ENCODE results near the gene WSB2. TPM values are rescaled to one million over a fixed set of nuclear protein-coding genes. Genes with fewer than 3 reads are reported as not detected.
A peak's percentile ranks its signal among the peaks of the same experiment; 100 is the strongest.

Gene WSB2
- total and polyA plus RNA-seq, 4 donors: 41.1 to 97.3 (median 69.3) TPM

- H3K27me3 ChIP-seq (ENCODE audit: control insufficient read depth in 1 of 2, insufficient read depth in 2 of 2, low read length in 1 of 2): no peaks in the 10 kb centered on the region
- no peaks in the 10 kb centered on the region for H3K36me3 ChIP-seq (ENCODE audit: control insufficient read depth in 1 of 2, insufficient read depth in 2 of 2, low read length in 1 of 2)
- ATAC-seq (ENCODE audit: low FRiP score): no peak
- H3K4me3 ChIP-seq (ENCODE audit: low read length in 2 of 2): no peak overlapping the region
- no peaks in the 10 kb centered on the region for H3K9me3 ChIP-seq (ENCODE audit: control insufficient read depth, low read length)
- peak overlapping the region in 1 of 2 donors; percentile 24 for H3K27ac ChIP-seq (ENCODE audit: low read depth in 1 of 2, low read length in 2 of 2)
- intact Hi-C loops (cut with DNase I): loop anchor here (5.0 to 10.0 kb wide), 2 partner anchors 42 to 316 kb away; partner anchors contain the start of genes RFC5 (in 1 of the 2), SUDS3 (in 1 of the 2) and TAOK3 (in 1 of the 2)
- no peaks in the 10 kb centered on the region for H3K4me1 ChIP-seq (ENCODE audit: control insufficient read depth in 1 of 2, insufficient read depth in 2 of 2, low read length in 2 of 2)
- 81 to 84% methylated on average over 8 of the region's 8 CpGs for WGBS, 2 donors
- peak in 1 of 2 donors; percentile 36 for DNase-seq
Measured at GRCh38 chr12:118058881-118059280, 2.1 kb downstream of the WSB2 start.

DNA sequence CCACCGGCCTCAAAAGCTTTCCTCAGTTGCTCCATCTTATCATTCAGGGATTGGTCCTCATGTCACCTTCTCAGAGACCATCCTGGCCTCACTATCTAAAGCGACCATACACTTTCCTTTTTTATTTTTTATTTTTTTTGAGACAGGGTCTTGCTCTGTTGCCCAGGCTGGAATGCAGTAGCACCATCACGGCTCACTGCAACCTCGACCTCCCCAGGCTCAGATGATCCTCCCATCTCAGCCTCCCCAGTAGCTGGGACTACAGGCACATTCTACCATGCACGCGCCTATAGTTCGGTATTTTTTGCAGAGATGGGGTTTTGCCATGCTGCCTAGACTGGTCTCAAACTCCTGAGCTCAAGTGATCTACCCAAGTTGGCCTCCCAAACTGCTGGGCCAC is 2.8 kb downstream of the WSB2 start:
- Histone ChIP-seq H3K4me3 (ENCODE audit: low read length in 2 of 2) (no peak overlapping the region), H3K27ac (ENCODE audit: low read depth in 1 of 2, low read length in 2 of 2) (no peak overlapping the region), H3K9me3 (ENCODE audit: control insufficient read depth, low read length) (no peaks in the 10 kb centered on the region), H3K4me1 (ENCODE audit: control insufficient read depth in 1 of 2, insufficient read depth in 2 of 2, low read length in 2 of 2) (no peaks in the 10 kb centered on the region), H3K36me3 (ENCODE audit: control insufficient read depth in 1 of 2, insufficient read depth in 2 of 2, low read length in 1 of 2) (no peaks in the 10 kb centered on the region), H3K27me3 (ENCODE audit: control insufficient read depth in 1 of 2, insufficient read depth in 2 of 2, low read length in 1 of 2) (no peaks in the 10 kb centered on the region)
- 94 to 95% methylated on average over 7 of the region's 7 CpGs for WGBS, 2 donors
- intact Hi-C loops (cut with DNase I): loop anchor here (5.0 to 10.0 kb wide), 2 partner anchors 41 to 317 kb away; partner anchors contain the start of genes RFC5 (in 1 of the 2), SUDS3 (in 1 of the 2) and TAOK3 (in 1 of the 2)
- ATAC-seq (ENCODE audit: low FRiP score) (no peak), DNase-seq (no peak)

DNA sequence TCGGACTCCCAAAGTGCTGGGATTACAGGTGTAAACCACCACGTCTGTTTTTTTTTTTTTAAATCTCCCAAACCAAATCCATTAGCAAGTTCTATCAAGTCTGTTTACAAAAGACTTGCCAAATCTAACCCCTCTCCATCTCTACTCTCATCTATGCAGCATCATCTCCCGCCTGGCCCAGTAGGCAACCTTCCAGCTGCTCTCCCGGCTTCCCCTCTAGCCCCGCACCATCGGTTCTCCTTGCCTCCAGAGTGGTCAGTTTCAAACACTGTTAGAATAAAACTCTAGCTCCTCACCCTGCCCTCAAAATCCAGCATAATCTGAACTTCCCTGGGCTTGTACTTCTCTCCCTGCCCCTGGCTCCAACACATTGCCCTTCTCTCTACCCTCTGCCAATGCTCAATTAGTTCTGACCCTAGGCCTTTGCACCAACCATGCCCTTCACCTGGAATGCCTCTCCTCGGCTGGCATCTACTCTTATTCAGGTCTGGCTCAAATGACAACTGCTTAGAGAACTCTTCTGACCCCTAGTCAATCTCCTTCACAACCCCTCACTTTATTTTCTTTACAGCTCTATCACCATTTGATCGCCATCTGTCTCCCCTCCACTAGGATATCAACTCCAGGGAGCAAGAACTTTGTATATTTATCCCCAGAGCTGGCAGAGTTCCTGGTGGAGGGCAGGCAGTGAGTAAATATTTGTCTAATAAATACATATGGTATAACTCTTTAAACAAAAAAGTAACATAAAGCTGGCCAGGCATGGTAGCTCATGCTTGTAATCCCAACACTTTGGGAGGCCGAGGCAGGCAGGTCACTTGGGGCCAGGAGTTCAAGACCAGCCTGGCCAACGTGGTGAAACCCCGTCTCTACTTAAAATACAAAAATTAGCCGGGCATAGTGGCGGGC is 4.9 kb downstream of the WSB2 start:
- peaks cover 0 to 2% of the 10 kb centered on the region in 2 donors for H3K4me1 ChIP-seq (ENCODE audit: control insufficient read depth in 1 of 2, insufficient read depth in 2 of 2, low read length in 2 of 2)

GRCh38 chr12:118055144-118055557 is 5.8 kb downstream of the WSB2 start:
- intact Hi-C loops (cut with DNase I): loop anchor here (5.0 to 10.0 kb wide), 2 partner anchors 38 to 320 kb away; partner anchors contain the start of genes RFC5 (in 1 of the 2), SUDS3 (in 1 of the 2) and TAOK3 (in 1 of the 2)
- no peak for ATAC-seq (ENCODE audit: low FRiP score)
- Histone ChIP-seq H3K4me3 (ENCODE audit: low read length in 2 of 2) (no peak overlapping the region), H3K27me3 (ENCODE audit: control insufficient read depth in 1 of 2, insufficient read depth in 2 of 2, low read length in 1 of 2) (no peaks in the 10 kb centered on the region), H3K36me3 (ENCODE audit: control insufficient read depth in 1 of 2, insufficient read depth in 2 of 2, low read length in 1 of 2) (no peaks in the 10 kb centered on the region), H3K4me1 (ENCODE audit: control insufficient read depth in 1 of 2, insufficient read depth in 2 of 2, low read length in 2 of 2) (peaks cover 0 to 2% of the 10 kb centered on the region in 2 donors), H3K27ac (ENCODE audit: low read depth in 1 of 2, low read length in 2 of 2) (peak overlapping the region in 1 of 2 donors; percentile 66), H3K9me3 (ENCODE audit: control insufficient read depth, low read length) (no peaks in the 10 kb centered on the region)
- WGBS, 2 donors: 76 to 78% methylated on average over 2 of the region's 2 CpGs
- peak; percentile 59 to 73 for DNase-seq

More for the DNA sequence above, 4.9 kb downstream of the WSB2 start:
- ATAC-seq (ENCODE audit: low FRiP score) (no peak), DNase-seq (no peak)
- Histone ChIP-seq H3K27ac (ENCODE audit: low read depth in 1 of 2, low read length in 2 of 2) (no peak overlapping the region), H3K36me3 (ENCODE audit: control insufficient read depth in 1 of 2, insufficient read depth in 2 of 2, low read length in 1 of 2) (no peaks in the 10 kb centered on the region), H3K4me3 (ENCODE audit: low read length in 2 of 2) (no peak overlapping the region), H3K27me3 (ENCODE audit: control insufficient read depth in 1 of 2, insufficient read depth in 2 of 2, low read length in 1 of 2) (no peaks in the 10 kb centered on the region), H3K9me3 (ENCODE audit: control insufficient read depth, low read length) (no peaks in the 10 kb centered on the region)
- intact Hi-C loops (cut with DNase I): loop anchor here (5.0 to 10.0 kb wide), 2 partner anchors 39 to 319 kb away; partner anchors contain the start of genes RFC5 (in 1 of the 2), SUDS3 (in 1 of the 2) and TAOK3 (in 1 of the 2)
- 78 to 80% methylated on average over 13 of the region's 13 CpGs for WGBS, 2 donors

DNA sequence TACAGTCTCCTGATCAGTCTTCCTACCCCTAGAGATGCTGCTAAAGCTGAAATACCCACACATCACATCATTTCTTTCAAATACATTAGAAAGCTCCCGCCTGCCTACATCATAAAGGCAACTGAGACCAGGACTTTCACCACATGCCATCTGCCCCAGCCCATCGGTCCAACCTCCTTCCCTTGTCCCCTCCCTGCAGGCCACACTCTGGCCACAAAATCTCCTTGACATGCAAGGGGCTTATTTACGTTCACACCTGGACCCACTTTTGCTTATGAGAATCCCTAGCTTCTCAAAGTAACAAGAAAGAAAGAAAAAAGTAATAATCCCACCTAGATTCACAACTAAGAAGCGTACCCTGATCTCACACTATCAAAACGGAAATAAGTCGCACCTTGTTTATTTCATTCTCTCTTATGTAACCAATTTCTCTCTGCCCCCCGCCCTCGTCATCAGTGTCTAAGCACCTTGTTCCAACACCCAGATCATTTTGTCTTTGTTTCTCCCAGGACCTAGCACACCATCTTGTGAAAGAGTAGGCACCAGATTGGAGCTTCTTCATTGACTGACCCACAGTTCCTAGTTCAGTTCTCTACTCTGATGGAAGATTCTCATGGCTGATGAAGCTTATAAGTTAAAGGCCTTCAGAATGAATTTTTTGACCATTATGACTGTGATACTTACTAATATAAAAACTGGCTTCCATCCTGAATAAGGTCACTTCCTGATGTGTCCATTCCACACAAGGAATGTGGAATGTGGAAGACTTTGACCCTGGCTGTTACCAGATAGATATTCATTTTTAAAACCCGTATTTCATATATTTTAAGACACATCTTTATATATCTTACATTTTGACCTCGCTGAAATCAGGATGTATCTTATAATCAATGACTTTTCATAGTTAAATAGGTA is 7.7 kb downstream of the WSB2 start:
- ATAC-seq (ENCODE audit: low FRiP score) (no peak), DNase-seq (no peak)
- Histone ChIP-seq H3K4me3 (ENCODE audit: low read length in 2 of 2) (no peak overlapping the region), H3K27ac (ENCODE audit: low read depth in 1 of 2, low read length in 2 of 2) (peak overlapping the region; percentile 78 to 83), H3K4me1 (ENCODE audit: control insufficient read depth in 1 of 2, insufficient read depth in 2 of 2, low read length in 2 of 2) (peaks cover 0 to 2% of the 10 kb centered on the region in 2 donors), H3K36me3 (ENCODE audit: control insufficient read depth in 1 of 2, insufficient read depth in 2 of 2, low read length in 1 of 2) (no peaks in the 10 kb centered on the region), H3K9me3 (ENCODE audit: control insufficient read depth, low read length) (no peaks in the 10 kb centered on the region), H3K27me3 (ENCODE audit: control insufficient read depth in 1 of 2, insufficient read depth in 2 of 2, low read length in 1 of 2) (no peaks in the 10 kb centered on the region)
- intact Hi-C loops (cut with DNase I): loop anchor here in 1 of 2 donors (5.0 to 10.0 kb wide), 2 partner anchors 36 to 321 kb away; partner anchors contain the start of genes RFC5, SUDS3 and TAOK3
- 85 to 89% methylated on average over 10 of the region's 10 CpGs for WGBS, 2 donors

- no peak overlapping the region for H3K4me3 ChIP-seq (ENCODE audit: low read length in 2 of 2)
- H3K36me3 ChIP-seq (ENCODE audit: control insufficient read depth in 1 of 2, insufficient read depth in 2 of 2, low read length in 1 of 2): no peaks in the 10 kb centered on the region
- no peaks in the 10 kb centered on the region for H3K9me3 ChIP-seq (ENCODE audit: control insufficient read depth, low read length)
- intact Hi-C loops (cut with DNase I): loop anchor here in 1 of 2 donors (5.0 to 10.0 kb wide), 2 partner anchors 35 to 322 kb away; partner anchors contain the start of genes RFC5, SUDS3 and TAOK3
- H3K27me3 ChIP-seq (ENCODE audit: control insufficient read depth in 1 of 2, insufficient read depth in 2 of 2, low read length in 1 of 2): no peaks in the 10 kb centered on the region
- 18 to 19% methylated on average over 14 of the region's 14 CpGs for WGBS, 2 donors
- DNase-seq (peak; percentile 86), ATAC-seq (ENCODE audit: low FRiP score) (peak; percentile 93)
- peaks cover 0 to 2% of the 10 kb centered on the region in 2 donors for H3K4me1 ChIP-seq (ENCODE audit: control insufficient read depth in 1 of 2, insufficient read depth in 2 of 2, low read length in 2 of 2)
- H3K27ac ChIP-seq (ENCODE audit: low read depth in 1 of 2, low read length in 2 of 2): peak overlapping the region; percentile 78 to 83
Measured at GRCh38 chr12:118052324-118053070, 8.5 kb downstream of the WSB2 start.

DNA sequence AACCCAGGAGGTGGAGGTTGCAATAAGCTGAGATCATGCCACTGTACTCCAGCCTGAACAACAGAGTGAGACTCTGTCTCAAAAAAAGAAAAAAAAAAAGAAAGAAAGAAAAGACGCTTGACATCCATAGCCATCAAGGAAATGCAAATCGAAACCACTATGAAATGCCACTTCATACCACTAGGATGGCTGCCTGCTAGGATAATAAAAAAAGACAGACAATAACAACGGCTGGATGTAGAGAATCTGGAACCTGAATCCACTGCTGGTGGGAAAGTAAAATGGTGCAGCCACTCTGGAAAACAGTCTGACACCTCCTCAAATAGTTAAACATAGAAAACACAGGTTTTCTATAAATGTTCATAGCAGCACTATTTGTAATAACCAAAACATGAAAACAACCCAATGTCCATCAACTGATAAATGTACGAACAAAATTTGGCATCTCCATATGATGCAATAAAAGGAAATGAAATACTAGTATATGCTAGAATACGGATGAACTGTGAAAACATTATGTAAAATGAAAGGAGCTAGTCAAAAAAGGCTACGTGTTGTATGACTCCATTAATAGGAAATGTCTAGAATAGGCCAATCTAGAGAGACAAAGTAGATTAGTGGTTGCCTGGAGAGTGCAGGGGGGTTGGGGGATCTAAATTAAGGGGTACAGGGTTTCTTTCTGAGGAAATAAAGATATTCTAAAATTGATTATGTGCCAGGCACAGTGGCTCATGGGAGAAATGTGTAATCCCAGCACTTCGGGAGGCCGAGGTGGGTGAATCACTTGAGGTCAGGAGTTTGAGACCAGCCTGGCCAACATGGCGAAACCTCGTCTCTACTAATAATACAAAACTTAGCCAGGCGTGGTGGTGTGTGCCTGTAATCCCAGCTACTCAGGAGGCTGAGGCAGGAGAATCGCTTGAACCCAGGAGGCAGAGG is 9.7 kb downstream of the WSB2 start:
- DNase-seq (no peak), ATAC-seq (ENCODE audit: low FRiP score) (no peak)
- intact Hi-C loops (cut with DNase I): loop anchor here in 1 of 2 donors (5.0 to 10.0 kb wide), 2 partner anchors 34 to 324 kb away; partner anchors contain the start of genes RFC5, SUDS3 and TAOK3
- Histone ChIP-seq H3K27me3 (ENCODE audit: control insufficient read depth in 1 of 2, insufficient read depth in 2 of 2, low read length in 1 of 2) (no peaks in the 10 kb centered on the region), H3K36me3 (ENCODE audit: control insufficient read depth in 1 of 2, insufficient read depth in 2 of 2, low read length in 1 of 2) (no peaks in the 10 kb centered on the region), H3K4me3 (ENCODE audit: low read length in 2 of 2) (no peak overlapping the region), H3K9me3 (ENCODE audit: control insufficient read depth, low read length) (no peaks in the 10 kb centered on the region), H3K27ac (ENCODE audit: low read depth in 1 of 2, low read length in 2 of 2) (no peak overlapping the region), H3K4me1 (ENCODE audit: control insufficient read depth in 1 of 2, insufficient read depth in 2 of 2, low read length in 2 of 2) (peaks cover 0 to 2% of the 10 kb centered on the region in 2 donors)
- WGBS, 2 donors: 86 to 88% methylated on average over 12 of the region's 12 CpGs

Data from aorta (tissue), 5 donors.